Measurements from ENCODE around the gene OR1B1.

DNA sequence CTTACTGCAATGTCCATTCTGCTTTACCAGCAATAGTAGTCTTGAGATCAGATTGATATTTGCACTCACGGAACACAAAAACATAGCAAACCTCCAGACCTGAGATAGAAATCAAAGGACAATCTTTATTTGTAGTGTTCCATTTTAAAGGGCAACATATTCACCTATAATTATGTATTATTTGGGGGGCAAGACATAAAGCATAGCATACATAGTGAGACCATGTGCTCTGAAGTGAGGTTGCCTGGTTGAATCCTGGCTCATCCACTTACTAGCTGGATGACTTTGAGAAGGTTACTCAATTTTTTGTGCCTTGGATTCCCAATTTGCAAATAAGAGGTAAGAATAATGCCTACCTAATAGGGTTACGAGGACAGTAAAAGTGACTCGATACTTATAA lies at the start of gene OR1B1:
- TF ChIP-seq, protein P1, sequence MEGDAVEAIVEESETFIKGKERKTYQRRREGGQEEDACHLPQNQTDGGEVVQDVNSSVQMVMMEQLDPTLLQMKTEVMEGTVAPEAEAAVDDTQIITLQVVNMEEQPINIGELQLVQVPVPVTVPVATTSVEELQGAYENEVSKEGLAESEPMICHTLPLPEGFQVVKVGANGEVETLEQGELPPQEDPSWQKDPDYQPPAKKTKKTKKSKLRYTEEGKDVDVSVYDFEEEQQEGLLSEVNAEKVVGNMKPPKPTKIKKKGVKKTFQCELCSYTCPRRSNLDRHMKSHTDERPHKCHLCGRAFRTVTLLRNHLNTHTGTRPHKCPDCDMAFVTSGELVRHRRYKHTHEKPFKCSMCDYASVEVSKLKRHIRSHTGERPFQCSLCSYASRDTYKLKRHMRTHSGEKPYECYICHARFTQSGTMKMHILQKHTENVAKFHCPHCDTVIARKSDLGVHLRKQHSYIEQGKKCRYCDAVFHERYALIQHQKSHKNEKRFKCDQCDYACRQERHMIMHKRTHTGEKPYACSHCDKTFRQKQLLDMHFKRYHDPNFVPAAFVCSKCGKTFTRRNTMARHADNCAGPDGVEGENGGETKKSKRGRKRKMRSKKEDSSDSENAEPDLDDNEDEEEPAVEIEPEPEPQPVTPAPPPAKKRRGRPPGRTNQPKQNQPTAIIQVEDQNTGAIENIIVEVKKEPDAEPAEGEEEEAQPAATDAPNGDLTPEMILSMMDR (conservative IDR thresholded peaks at IDR 0.05; ENCODE audit: low read length) = no peak
- TF ChIP-seq EZH2phosphoT487 (IDR thresholded peaks at IDR 0.05; ENCODE audit: borderline replicate concordance) = no peak

Data from Loucy (cell line).